SIG-M5 treated with dmso at 0.1 percent for 504 hours (cell line): ENCODE results near the gene ELK3.

ENCODE experiments used
- DNase-seq: peaks from one replicate; lab custom pipeline; 2025; ENCODE audit not compliant: unreplicated experiment; lab: John Stamatoyannopoulos, UW

Gene ELK3

GRCh38 chr12:96187956-96188355, 6.2 kb upstream of the ELK3 start:
- no peak for DNase-seq

- DNase-seq, result no peak
Measured at GRCh38 chr12:96189781-96190180, 4.4 kb upstream of the ELK3 start.

GRCh38 chr12:96190413-96191108, 3.6 kb upstream of the ELK3 start:
- no peak for DNase-seq

GRCh38 chr12:96192926-96193573, 1.1 kb upstream of the ELK3 start:
- DNase-seq, result no peak

- DNase-seq, result no peak
Measured at GRCh38 chr12:96194576-96194889, 358 bp downstream of the ELK3 start.

- DNase-seq, result peak; percentile 90
Measured at GRCh38 chr12:96194971-96195844, 1.0 kb downstream of the ELK3 start.

GRCh38 chr12:96195845-96196451, 1.8 kb downstream of the ELK3 start:
- DNase-seq, result no peak

- DNase-seq, result no peak
Measured at GRCh38 chr12:96196781-96197180, 2.6 kb downstream of the ELK3 start.

GRCh38 chr12:96197503-96198272, 3.5 kb downstream of the ELK3 start:
- no peak for DNase-seq

- DNase-seq, result peak; percentile 27
Measured at GRCh38 chr12:96198965-96199364, 4.8 kb downstream of the ELK3 start.

GRCh38 chr12:96199464-96199863, 5.3 kb downstream of the ELK3 start:
- DNase-seq, result no peak

GRCh38 chr12:96201272-96202227, 7.4 kb downstream of the ELK3 start:
- DNase-seq, result no peak

GRCh38 chr12:96204381-96204780, 10.2 kb downstream of the ELK3 start:
- no peak for DNase-seq

- DNase-seq, result no peak
Measured at GRCh38 chr12:96205908-96206307, 11.7 kb downstream of the ELK3 start.

- DNase-seq, result no peak
Measured at GRCh38 chr12:96206936-96207662, 12.9 kb downstream of the ELK3 start.

- DNase-seq, result no peak
Measured at GRCh38 chr12:96208346-96208745, 14.2 kb downstream of the ELK3 start.

GRCh38 chr12:96208801-96209549, 14.8 kb downstream of the ELK3 start:
- DNase-seq, result no peak

- DNase-seq, result no peak
Measured at GRCh38 chr12:96210376-96211055, 16.3 kb downstream of the ELK3 start.
